GM12891 (cell line): ENCODE measurements around the gene MMP11.
A peak's percentile ranks its signal among the peaks of the same experiment; 100 is the strongest.

Source experiments
- DNase-seq: peaks from one replicate; pipeline ENCODE4 v3.0.0; 2011; ENCODE audit warnings: low spot score; ENCODE audit not compliant: insufficient read length
- FAIRE-seq: peaks from 2 replicates; lab custom pipeline; 2011; peaks lifted over from hg19 to GRCh38; lab: Jason Lieb, UNC
- PAX5 ChIP-seq: IDR thresholded peaks from 2 replicates; pipeline ENCODE4 v1.6.1; 2011; ENCODE audit warnings: low read length, moderate library complexity, mild to moderate bottlenecking; ENCODE audit not compliant: insufficient read depth, severe bottlenecking
- POLR2A ChIP-seq: IDR thresholded peaks from 2 replicates; pipeline ENCODE4 v1.6.1; 2011; ENCODE audit warnings: low read depth, low read length, control low read depth
- POLR2AphosphoS5 ChIP-seq: IDR thresholded peaks from 2 replicates; pipeline ENCODE4 v1.6.1; 2011; ENCODE audit warnings: low read depth, low read length, control low read depth
- POU2F2 ChIP-seq: IDR thresholded peaks from 2 replicates; pipeline ENCODE4 v1.6.1; 2011; ENCODE audit warnings: low read depth, mild to moderate bottlenecking, control low read depth, low read length, moderate library complexity
- SPI1 ChIP-seq: IDR thresholded peaks from 2 replicates; pipeline ENCODE4 v1.6.1; 2011; ENCODE audit warnings: low read depth, low read length, control low read depth
- TAF1 ChIP-seq: IDR thresholded peaks from 2 replicates; pipeline ENCODE4 v1.6.1; 2011; ENCODE audit warnings: low read depth, low read length, control low read depth

Gene MMP11

GRCh38 chr22:23755711-23756110 is 16.9 kb upstream of the MMP11 start:
- no peak for FAIRE-seq
- DNase-seq = no peak
- TF ChIP-seq POLR2A = no peak
- no peak for TF ChIP-seq TAF1
- TF ChIP-seq PAX5 = no peak

- no peak for FAIRE-seq
- TF ChIP-seq PAX5 (no peak), SPI1 (no peak), TAF1 (no peak), POLR2A (no peak), POLR2AphosphoS5 (no peak), POU2F2 (no peak)
- no peak for DNase-seq
These were observed 15.8 kb upstream of the MMP11 start for GRCh38 chr22:23756891-23757290.

GRCh38 chr22:23759566-23759965 is 13.1 kb upstream of the MMP11 start:
- FAIRE-seq (no peak), DNase-seq (no peak)
- TF ChIP-seq SPI1 (no peak), PAX5 (no peak), TAF1 (no peak), POLR2A (no peak), POLR2AphosphoS5 (no peak), POU2F2 (no peak)

- FAIRE-seq (no peak), DNase-seq (no peak)
- TF ChIP-seq TAF1 = no peak
- no peak for TF ChIP-seq POLR2A
- no peak for TF ChIP-seq SPI1
- TF ChIP-seq PAX5 = no peak
These were observed 12.6 kb upstream of the MMP11 start for GRCh38 chr22:23760056-23760455.

- no peak for DNase-seq
- TF ChIP-seq POLR2A = no peak; the same call in 1 of the 2 replicates
- TF ChIP-seq POU2F2 = no peak
- no peak for TF ChIP-seq TAF1
- no peak for TF ChIP-seq POLR2AphosphoS5
- no peak for TF ChIP-seq PAX5
- TF ChIP-seq SPI1 = no peak
- FAIRE-seq = peak; percentile 74
These were observed 9.6 kb upstream of the MMP11 start, which contains the start of gene C22orf15 for GRCh38 chr22:23762842-23763578. Gene C22orf15 (plus strand): TSS chr22:23762990. CDS start chr22:23763307, 317 bp downstream.

- peak; percentile 87 for FAIRE-seq
- TF ChIP-seq POLR2A (peak; percentile 26; the same call in 1 of the 2 replicates), POU2F2 (no peak; the same call in 1 of the 2 replicates)
- peak; percentile 47 for DNase-seq
These were observed 9.1 kb upstream of the MMP11 start for GRCh38 chr22:23763579-23763945.

- FAIRE-seq (no peak), DNase-seq (no peak)
- TF ChIP-seq TAF1 (no peak), PAX5 (no peak), POLR2A (no peak), POLR2AphosphoS5 (no peak), SPI1 (no peak), POU2F2 (no peak)
These were observed 8.7 kb upstream of the MMP11 start for GRCh38 chr22:23763954-23764353.

GRCh38 chr22:23764899-23765881 is 7.5 kb upstream of the MMP11 start:
- FAIRE-seq = peak; percentile 16
- no peak for DNase-seq

GRCh38 chr22:23767303-23767672 is 5.4 kb upstream of the MMP11 start:
- FAIRE-seq (peak; percentile 54), DNase-seq (no peak)
- TF ChIP-seq POU2F2 (no peak), POLR2A (no peak), POLR2AphosphoS5 (no peak), SPI1 (no peak), PAX5 (no peak), TAF1 (no peak)

More at GRCh38 chr22:23764899-23765881, 7.5 kb upstream of the MMP11 start:
- TF ChIP-seq TAF1 (no peak), POLR2A (peak; percentile 12; the same call in 1 of the 2 replicates), POU2F2 (0 out of 2 replicates have a peak, but pooled peaks have one; percentile 21), PAX5 (no peak), SPI1 (no peak)
